Gastrocnemius medialis (tissue), 4 donors: ENCODE measurements around the gene DQX1. TPM values are rescaled to one million over a fixed set of nuclear protein-coding genes. Genes with fewer than 3 reads are reported as not detected.

ENCODE experiments used
- ATAC-seq, 2 donors: fragments of 150-250 bp; one replicate each; pipeline ENCODE4 v1.9.1; 2016
- DNase-seq, 2 donors: peaks; one replicate each; pipeline ENCODE4 v3.0.0-alpha.2; 2019
- H3K27ac ChIP-seq, 4 donors: fragments of 200-600 bp; sonication (generic); 1 replicate in 1 of 4; 2 replicates in 3 of 4; pipeline ENCODE4 v1.5.1; 2016 to 2018; ENCODE audit warnings: mild to moderate bottlenecking in 2 of 4, moderate library complexity in 1 of 4
- H3K27me3 ChIP-seq, 3 donors: fragments of 200-600 bp; sonication (generic) in 2 of 3; 1 replicate in 1 of 3; 2 replicates in 2 of 3; pipeline versions ENCODE4 v1.5.1 to v1.6.0; 2016 to 2019; ENCODE audit warnings: mild to moderate bottlenecking in 1 of 3, moderate library complexity in 1 of 3
- H3K36me3 ChIP-seq, 2 donors: fragments of 200-600 bp; sonication (generic) in 1 of 2; one replicate each; pipeline ENCODE4 v1.5.1; 2017 to 2018
- H3K4me1 ChIP-seq, 2 donors: fragments of 200-600 bp; sonication (generic) in 1 of 2; one replicate each; pipeline ENCODE4 v1.5.1; 2016 to 2017; ENCODE audit warnings: mild to moderate bottlenecking in 2 of 2
- H3K4me3 ChIP-seq, 4 donors: fragments of 200-600 bp; sonication (generic) in 3 of 4; 1 replicate in 1 of 4; 2 replicates in 3 of 4; pipeline ENCODE4 v1.5.1; 2016 to 2019; ENCODE audit warnings: mild to moderate bottlenecking in 2 of 4
- H3K9me3 ChIP-seq, 3 donors: fragments of 200-600 bp; sonication (generic) in 2 of 3; 1 replicate in 1 of 3; 2 replicates in 2 of 3; pipeline ENCODE4 v1.5.1; 2016 to 2019
- CTCF ChIP-seq, 5 experiments: fragments of 450-650 bp in 3 of 5; fragments of 200-600 bp in 2 of 5; sonication (generic) in 2 of 5; IDR thresholded peaks in 4 of 5; conservative IDR thresholded peaks in 1 of 5; 1 replicate in 4 of 5; 2 replicates in 1 of 5; pipeline ENCODE4 v1.5.1; 2016 to 2019; ENCODE audit warnings: antibody characterized with exemption in 5 of 5, mild to moderate bottlenecking in 3 of 5, moderate library complexity in 3 of 5
- POLR2A ChIP-seq, 2 donors: fragments of 450-650 bp; IDR thresholded peaks; one replicate each; pipeline ENCODE4 v1.6.1; 2017; ENCODE audit warnings: antibody characterized with exemption in 2 of 2, mild to moderate bottlenecking in 2 of 2, moderate library complexity in 2 of 2
- in situ Hi-C, 4 donors: fragments of 200-750 bp; cut with MboI; loops; one replicate each; pipeline versions ENCODE4 v1.15.0 to v1.8.0; 2017; ENCODE audit warnings: low sequenced_read_pairs in 4 of 4
- intact Hi-C: fragments of 100-400 bp; cut with DNase I; formaldehyde crosslinking; loops from one replicate; pipeline ENCODE4 v1.15.1; 2023; ENCODE audit warnings: low total_unique reads
- total RNA-seq, 4 donors: library from RNA; depleted of rRNA; stranded (reverse); fragments of >200 nt; gene quantifications; one replicate each; pipeline versions ENCODE4 v1.1.0 to v1.2.3, GENCODE V29; 2016

Gene DQX1
- total RNA-seq, 4 donors from 2014 or later, result 0.24 TPM; not detected in 3

- ATAC-seq, result no peak
- Histone ChIP-seq H3K36me3 (no peaks in the 10 kb centered on the region), H3K4me3 (no peak overlapping the region), H3K27me3 (peaks cover 71 to 85% (median 82%) of the 10 kb centered on the region in 3 donors), H3K9me3 (no peaks in the 10 kb centered on the region), H3K4me1 (peaks cover 12 to 22% of the 10 kb centered on the region in 2 donors), H3K27ac (no peak overlapping the region)
- TF ChIP-seq POLR2A (IDR thresholded peaks at IDR 0.05) (no peak), CTCF (IDR thresholded peaks at IDR 0.05 in 4 of 5, conservative IDR thresholded peaks at IDR 0.05 in 1 of 5) (no peak)
- in situ Hi-C loops, result no loop called here
- intact Hi-C loops, result no loop called here
- no peak for DNase-seq
Observed at GRCh38 chr2:74512744-74513604, 13.1 kb downstream of the DQX1 start.

DNA sequence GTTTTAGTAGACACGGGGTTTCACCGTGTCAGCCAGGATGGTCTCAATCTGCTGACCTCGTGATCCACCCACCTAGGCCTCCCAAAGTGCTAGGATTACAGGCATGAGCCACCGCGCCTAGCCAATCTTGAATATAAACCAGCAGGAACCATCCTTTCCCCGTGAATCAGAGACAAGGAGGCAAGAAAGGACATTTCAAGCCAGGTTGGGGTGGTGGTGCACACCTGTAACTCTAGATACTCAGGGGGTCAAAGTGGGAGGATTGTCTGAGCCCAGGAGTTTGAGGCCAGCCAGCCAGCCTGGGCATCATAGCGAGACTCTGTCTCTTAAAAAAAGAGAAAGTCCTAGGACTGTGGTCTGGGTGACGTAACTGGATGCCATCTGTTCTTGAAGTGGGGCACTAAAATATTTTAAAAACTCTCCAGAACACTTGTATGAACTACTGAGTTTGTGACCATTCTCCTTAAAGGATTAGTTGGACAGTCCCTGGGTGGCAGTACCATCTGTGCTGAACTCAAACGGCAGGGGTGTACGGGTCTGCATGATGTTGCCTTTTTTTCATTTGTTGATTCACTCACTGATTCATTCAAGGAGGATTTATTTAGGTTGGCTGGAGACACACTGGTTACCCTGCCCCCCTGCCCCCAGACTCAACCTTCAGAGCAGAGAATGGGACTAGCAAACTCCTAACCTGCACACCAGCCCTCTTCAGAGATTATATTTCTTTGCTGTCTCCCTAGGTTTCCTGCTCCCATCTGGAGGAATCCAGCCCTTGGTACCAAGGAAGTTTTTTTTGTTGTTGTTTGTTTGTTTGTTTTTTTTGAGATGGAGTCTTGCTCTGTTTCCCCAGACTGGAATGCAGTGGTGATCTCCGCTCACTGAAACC lies 14.7 kb downstream of the DQX1 start:
- Histone ChIP-seq H3K36me3 (no peaks in the 10 kb centered on the region), H3K4me1 (peaks cover 17 to 27% of the 10 kb centered on the region in 2 donors), H3K27me3 (peaks cover 55 to 69% (median 66%) of the 10 kb centered on the region in 3 donors), H3K9me3 (no peaks in the 10 kb centered on the region), H3K27ac (no peak overlapping the region), H3K4me3 (no peak overlapping the region)
- in situ Hi-C loops, result no loop called here
- DNase-seq (no peak), ATAC-seq (no peak)
- no peak for TF ChIP-seq CTCF (IDR thresholded peaks at IDR 0.05 in 4 of 5, conservative IDR thresholded peaks at IDR 0.05 in 1 of 5)
- TF ChIP-seq POLR2A (IDR thresholded peaks at IDR 0.05), result no peak
- intact Hi-C loops, result no loop called here

- Histone ChIP-seq H3K9me3 (no peaks in the 10 kb centered on the region), H3K4me1 (peaks cover 21 to 32% of the 10 kb centered on the region in 2 donors), H3K27ac (no peak overlapping the region), H3K4me3 (no peak overlapping the region), H3K36me3 (peaks cover 0 to 10% of the 10 kb centered on the region in 2 donors), H3K27me3 (peaks cover 44 to 62% (median 58%) of the 10 kb centered on the region in 3 donors)
- intact Hi-C loops, result no loop called here
- no peak for ATAC-seq
- DNase-seq, result no peak
- TF ChIP-seq CTCF (IDR thresholded peaks at IDR 0.05 in 4 of 5, conservative IDR thresholded peaks at IDR 0.05 in 1 of 5) (no peak), POLR2A (IDR thresholded peaks at IDR 0.05) (no peak)
- in situ Hi-C loops, result no loop called here
Observed at GRCh38 chr2:74510272-74510671, 15.8 kb downstream of the DQX1 start.

- peaks cover 27 to 53% (median 37%) of the 10 kb centered on the region in 3 donors for H3K27me3 ChIP-seq
- ATAC-seq, result peak; percentile 3 to 20
Observed at GRCh38 chr2:74507926-74508520, 18.0 kb downstream of the DQX1 start.

More at GRCh38 chr2:74507926-74508520, 18.0 kb downstream of the DQX1 start:
- in situ Hi-C loops, result no loop called here
- TF ChIP-seq CTCF (IDR thresholded peaks at IDR 0.05 in 4 of 5, conservative IDR thresholded peaks at IDR 0.05 in 1 of 5) (no peak), POLR2A (IDR thresholded peaks at IDR 0.05) (no peak)
- Histone ChIP-seq H3K36me3 (peaks cover 0 to 18% of the 10 kb centered on the region in 2 donors), H3K4me1 (peaks cover 25 to 36% of the 10 kb centered on the region in 2 donors), H3K4me3 (peak overlapping the region; percentile 75 to 99 (median 84)), H3K9me3 (no peaks in the 10 kb centered on the region), H3K27ac (peak overlapping the region; percentile 92 to 100 (median 98))
- intact Hi-C loops, result loop anchor here (1.0 kb wide), 4 partner anchors 21 to 54 kb away; partner anchors contain the start of genes AUP1, HTRA2 and TTC31
- DNase-seq, result no peak
